Skeletal muscle tissue (tissue), 4 donors: ENCODE data around the gene COMT. TPM values are rescaled to one million over a fixed set of nuclear protein-coding genes. Genes with fewer than 3 reads are reported as not detected.

Experiments used
- H3K27ac ChIP-seq: one replicate; pipeline ENCODE4 v1.7.0; 2013; ENCODE audit warnings: mild to moderate bottlenecking, low read depth, low read length, inconsistent platforms
- H3K27me3 ChIP-seq, 3 donors: one replicate each; pipeline ENCODE4 v1.7.0; 2013; ENCODE audit warnings: low read length in 3 of 3; ENCODE audit not compliant: control insufficient read depth in 3 of 3, insufficient read depth in 3 of 3
- H3K36me3 ChIP-seq, 3 donors: one replicate each; pipeline ENCODE4 v1.7.0; 2013; ENCODE audit warnings: low read length in 3 of 3; ENCODE audit not compliant: control insufficient read depth in 3 of 3, insufficient read depth in 3 of 3
- H3K4me1 ChIP-seq, 3 donors: one replicate each; pipeline ENCODE4 v1.7.0; 2013; ENCODE audit warnings: low read length in 3 of 3, mild to moderate bottlenecking in 3 of 3; ENCODE audit not compliant: control insufficient read depth in 3 of 3, insufficient read depth in 3 of 3
- H3K4me3 ChIP-seq, 3 donors: one replicate each; pipeline ENCODE4 v1.7.0; 2013; ENCODE audit warnings: low read length in 3 of 3
- H3K9ac ChIP-seq, 3 donors: one replicate each; pipeline ENCODE4 v1.7.0; 2013; ENCODE audit warnings: low read length in 3 of 3, mild to moderate bottlenecking in 3 of 3, moderate library complexity in 2 of 3, low read depth in 1 of 3
- H3K9me3 ChIP-seq, 3 donors: one replicate each; pipeline ENCODE4 v1.7.0; 2013; ENCODE audit warnings: low read length in 3 of 3; ENCODE audit not compliant: control insufficient read depth in 3 of 3
- total RNA-seq: library from RNA; depleted of rRNA; stranded (reverse); fragments of >200 nt; gene quantifications from one replicate; pipeline ENCODE4 v1.2.3, GENCODE V29; 2014
- donor health status: Osteomylitis.

Gene COMT
- total RNA-seq, 1 donor from 2014 or later = 25.6 TPM

- H3K27ac ChIP-seq = no peak overlapping the region
- H3K9ac ChIP-seq = no peak overlapping the region
- H3K9me3 ChIP-seq = peaks cover 0 to 5% (median 0%) of the 10 kb centered on the region in 3 donors
Observed at GRCh38 chr22:20002636-20003035, 61.1 kb downstream of the COMT start.

GRCh38 chr22:20003304-20003703 is 61.7 kb downstream of the COMT start:
- Histone ChIP-seq H3K36me3 (no peaks in the 10 kb centered on the region), H3K27me3 (no peaks in the 10 kb centered on the region), H3K4me1 (peaks cover 21 to 37% (median 26%) of the 10 kb centered on the region in 3 donors), H3K9me3 (peaks cover 0 to 5% (median 0%) of the 10 kb centered on the region in 3 donors), H3K27ac (no peak overlapping the region), H3K9ac (no peak overlapping the region), H3K4me3 (no peak overlapping the region)

More at GRCh38 chr22:20002636-20003035, 61.1 kb downstream of the COMT start:
- H3K4me3 ChIP-seq = no peak overlapping the region
- peaks cover 26 to 43% (median 27%) of the 10 kb centered on the region in 3 donors for H3K4me1 ChIP-seq
- H3K36me3 ChIP-seq = no peaks in the 10 kb centered on the region
- H3K27me3 ChIP-seq = no peaks in the 10 kb centered on the region

DNA sequence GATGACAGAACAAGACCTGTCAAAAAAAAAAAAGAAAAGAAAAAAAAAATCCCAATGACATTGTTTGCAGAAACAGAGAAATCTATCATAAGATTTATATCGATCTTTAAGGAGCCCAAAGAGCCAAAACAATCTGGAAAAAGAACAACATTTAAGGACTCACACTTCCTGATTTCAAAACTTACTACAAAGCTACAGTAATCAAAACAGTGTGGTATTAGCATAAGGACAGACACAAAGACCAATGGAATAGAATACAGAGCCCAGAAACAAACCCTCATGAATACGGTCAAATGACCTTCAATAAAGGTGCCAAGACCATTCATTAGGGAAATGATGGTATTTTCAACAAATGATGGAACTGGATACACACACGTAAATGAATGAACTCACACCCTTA is 62.9 kb downstream of the COMT start:
- Histone ChIP-seq H3K9me3 (peaks cover 0 to 5% (median 0%) of the 10 kb centered on the region in 3 donors), H3K4me3 (no peak overlapping the region), H3K9ac (no peak overlapping the region), H3K4me1 (peaks cover 9 to 26% (median 15%) of the 10 kb centered on the region in 3 donors), H3K27ac (no peak overlapping the region), H3K36me3 (no peaks in the 10 kb centered on the region), H3K27me3 (no peaks in the 10 kb centered on the region)

- H3K4me3 ChIP-seq = no peak overlapping the region
- H3K9me3 ChIP-seq = peaks cover 0 to 5% (median 0%) of the 10 kb centered on the region in 3 donors
- no peak overlapping the region for H3K9ac ChIP-seq
- H3K27me3 ChIP-seq = no peaks in the 10 kb centered on the region
- H3K4me1 ChIP-seq = peaks cover 5 to 20% (median 11%) of the 10 kb centered on the region in 3 donors
- no peaks in the 10 kb centered on the region for H3K36me3 ChIP-seq
- no peak overlapping the region for H3K27ac ChIP-seq
Observed at GRCh38 chr22:20008221-20008995, 66.8 kb downstream of the COMT start.

DNA sequence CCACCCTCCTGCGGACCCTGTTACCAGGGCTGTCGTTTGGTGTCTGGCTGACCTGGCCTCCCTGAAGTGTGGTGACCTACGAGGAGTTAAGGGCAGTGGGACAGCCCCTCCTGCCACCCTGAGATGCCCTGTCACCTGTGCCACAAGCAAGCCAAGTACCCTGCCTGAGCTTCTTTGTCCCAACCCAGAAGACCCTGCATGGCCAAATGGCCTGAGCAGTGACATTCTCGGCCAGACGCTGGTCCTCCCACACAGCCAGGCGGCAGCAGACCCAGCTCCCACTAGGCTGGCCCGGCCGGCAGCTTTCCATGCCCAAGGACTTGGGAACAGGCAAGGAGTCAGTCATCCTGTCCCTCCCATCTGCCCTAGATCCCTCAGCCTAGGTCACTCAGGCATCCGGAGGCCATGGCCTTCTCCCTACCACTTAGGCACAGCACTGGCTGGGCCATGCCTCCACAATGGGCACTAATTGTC is 67.5 kb downstream of the COMT start:
- H3K4me3 ChIP-seq = no peak overlapping the region
- peaks cover 5 to 23% (median 15%) of the 10 kb centered on the region in 3 donors for H3K4me1 ChIP-seq
- no peaks in the 10 kb centered on the region for H3K36me3 ChIP-seq
- no peak overlapping the region for H3K9ac ChIP-seq
- H3K27me3 ChIP-seq = no peaks in the 10 kb centered on the region
- H3K27ac ChIP-seq = no peak overlapping the region
- peaks cover 0 to 5% (median 0%) of the 10 kb centered on the region in 3 donors for H3K9me3 ChIP-seq

- Histone ChIP-seq H3K9me3 (no peaks in the 10 kb centered on the region), H3K27ac (no peak overlapping the region), H3K27me3 (no peaks in the 10 kb centered on the region), H3K4me1 (peaks cover 6 to 27% (median 20%) of the 10 kb centered on the region in 3 donors), H3K4me3 (no peak overlapping the region), H3K36me3 (no peaks in the 10 kb centered on the region), H3K9ac (no peak overlapping the region)
Observed at GRCh38 chr22:20009582-20010306, 68.2 kb downstream of the COMT start.

DNA sequence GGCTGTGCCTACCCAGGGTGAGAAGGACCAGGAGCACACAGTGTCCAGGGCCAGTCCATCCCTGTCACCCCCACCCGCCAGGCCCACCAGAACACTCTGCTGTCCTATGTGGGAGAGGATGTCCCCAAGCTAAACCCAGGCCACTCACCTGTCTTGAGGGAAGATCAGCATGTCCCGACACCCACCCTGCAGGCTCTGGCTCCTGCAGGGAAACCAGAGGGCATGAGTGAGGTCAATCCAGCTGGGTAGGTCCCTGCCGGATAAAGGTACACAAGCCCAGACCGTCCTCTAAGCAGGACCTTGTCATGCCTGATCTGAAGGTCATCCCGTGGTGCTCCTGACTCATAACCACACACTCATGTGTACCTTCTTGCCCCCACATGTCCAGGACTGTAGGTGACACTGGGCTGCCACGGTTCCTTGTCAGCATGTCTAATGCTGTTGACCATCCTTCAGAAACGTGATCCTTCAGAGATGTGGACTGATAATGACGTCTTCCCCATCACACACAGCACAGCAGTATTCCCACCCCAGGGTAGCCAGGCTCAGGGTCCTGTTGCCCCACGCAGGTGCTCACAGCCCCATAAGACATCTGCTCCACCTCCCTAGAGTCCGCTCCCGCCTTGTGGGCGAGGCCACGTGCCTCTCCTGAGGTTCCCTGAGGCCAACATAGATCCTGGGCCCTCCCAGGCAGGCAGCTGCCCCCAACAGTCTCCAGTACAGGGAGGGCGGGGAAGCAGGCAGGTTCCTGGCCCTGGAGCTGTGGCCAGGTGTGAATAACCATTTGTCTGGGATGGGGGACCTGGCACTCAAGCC is 68.9 kb downstream of the COMT start:
- no peaks in the 10 kb centered on the region for H3K27me3 ChIP-seq
- no peaks in the 10 kb centered on the region for H3K36me3 ChIP-seq
- peaks cover 9 to 35% (median 27%) of the 10 kb centered on the region in 3 donors for H3K4me1 ChIP-seq
- no peak overlapping the region for H3K4me3 ChIP-seq
- no peaks in the 10 kb centered on the region for H3K9me3 ChIP-seq
- H3K9ac ChIP-seq = peak overlapping the region in 1 of 3 donors; percentile 50
- no peak overlapping the region for H3K27ac ChIP-seq

DNA sequence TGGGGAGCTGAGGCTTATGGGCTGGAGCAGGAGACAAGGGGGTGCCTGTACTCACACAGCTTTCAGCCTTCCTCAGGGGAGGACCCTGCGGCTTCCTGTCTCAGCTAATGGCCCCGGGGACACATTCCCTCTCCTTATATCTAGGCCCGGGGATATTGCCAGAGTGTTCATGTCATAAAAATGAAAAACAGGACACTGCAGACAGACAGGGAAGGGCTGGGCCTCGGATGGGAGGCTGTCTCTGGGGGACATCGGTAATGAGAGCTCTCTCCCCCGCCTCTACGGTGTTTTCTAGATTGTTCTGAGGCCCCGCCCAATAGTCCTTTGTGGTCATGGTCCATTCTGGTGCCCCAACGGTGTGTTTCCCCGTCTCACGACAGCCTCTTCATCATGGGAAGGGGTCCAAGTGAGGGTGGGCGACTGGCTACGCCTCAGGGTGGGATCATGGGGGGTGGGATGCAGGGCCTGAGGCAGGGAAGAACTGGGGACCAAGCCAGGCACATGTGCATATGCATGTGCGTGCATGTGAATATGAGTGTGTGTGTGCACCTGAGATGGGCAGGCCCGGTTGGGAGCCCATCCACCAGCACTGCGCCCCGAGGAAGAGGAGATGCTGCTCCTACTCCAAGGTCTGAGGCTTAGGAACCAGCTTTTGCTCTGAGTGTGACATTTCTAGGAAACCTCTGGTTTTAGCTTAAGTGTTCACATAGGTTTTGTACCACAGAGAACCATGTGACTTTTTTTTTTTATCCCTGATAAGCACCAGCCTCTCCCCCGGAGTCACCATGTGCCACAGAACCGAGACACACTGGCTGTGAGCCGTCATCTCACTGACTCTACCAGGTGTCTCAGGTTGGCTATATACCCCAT is 69.8 kb downstream of the COMT start:
- Histone ChIP-seq H3K4me3 (no peak overlapping the region), H3K9me3 (no peaks in the 10 kb centered on the region), H3K9ac (peak overlapping the region in 1 of 3 donors; percentile 50), H3K4me1 (peaks cover 9 to 36% (median 29%) of the 10 kb centered on the region in 3 donors), H3K36me3 (no peaks in the 10 kb centered on the region), H3K27ac (no peak overlapping the region), H3K27me3 (no peaks in the 10 kb centered on the region)
